Mesenteric fat pad (tissue), 1 donor: ENCODE data around the gene AFMID. TPM values are rescaled to one million over a fixed set of nuclear protein-coding genes. Genes with fewer than 3 reads are reported as not detected.
A peak's percentile ranks its signal among the peaks of the same experiment; 100 is the strongest.
"Not testable (repeated sequence)": the region's sequence is repeated elsewhere in the genome, so short reads cannot be mapped to it uniquely, and the experiment has no call there.

Source experiments
- DNase-seq: peaks from one replicate; pipeline ENCODE4 v3.0.0-alpha.2; 2020; ENCODE audit warnings: low spot score
- total RNA-seq: library from RNA; stranded (reverse); fragmentation: NEBNext Ultra II Directional; extraction: Animal tissue kit (Norgen Biotek cat#: 25700); gene quantifications from one replicate; pipeline ENCODE4 v1.2.1, GENCODE V29; 2021
- donor health status: DM: yes; HTN: yes; CAD: no.

Gene AFMID
- total RNA-seq, 1 donor from 2014 or later: 19.7 TPM

GRCh38 chr17:78154903-78155811 is 32.0 kb upstream of the AFMID start:
- no peak for DNase-seq

GRCh38 chr17:78159575-78160158 is 27.5 kb upstream of the AFMID start:
- no peak for DNase-seq

- no peak for DNase-seq
Observed at GRCh38 chr17:78163881-78164747, 23.0 kb upstream of the AFMID start.

- DNase-seq: no peak
Observed at GRCh38 chr17:78164748-78165607, 22.2 kb upstream of the AFMID start.

GRCh38 chr17:78166416-78166815 is 20.7 kb upstream of the AFMID start:
- no peak for DNase-seq

GRCh38 chr17:78168242-78168902 is 18.8 kb upstream of the AFMID start, which contains the start of gene SYNGR2:
Gene SYNGR2 (plus strand): TSS chr17:78168581. CDS start chr17:78168617, 36 bp downstream.
- DNase-seq: peak; percentile 96

- no peak for DNase-seq
Observed at GRCh38 chr17:78168903-78169793, 18.0 kb upstream of the AFMID start.

- DNase-seq: no peak
Observed at GRCh38 chr17:78170692-78171590, 16.2 kb upstream of the AFMID start.

GRCh38 chr17:78171591-78172248 is 15.4 kb upstream of the AFMID start:
- DNase-seq: not testable (repeated sequence)

- no peak for DNase-seq
Observed at GRCh38 chr17:78172249-78173051, 14.7 kb upstream of the AFMID start.

- no peak for DNase-seq
Observed at GRCh38 chr17:78173097-78173715, 14.0 kb upstream of the AFMID start.

GRCh38 chr17:78174346-78174869 is 12.8 kb upstream of the AFMID start:
- DNase-seq: peak; percentile 95

- no peak for DNase-seq
Observed at GRCh38 chr17:78174870-78175642, 12.1 kb upstream of the AFMID start.

GRCh38 chr17:78175643-78175981 is 11.6 kb upstream of the AFMID start:
- DNase-seq: no peak

GRCh38 chr17:78176548-78177025 is 10.6 kb upstream of the AFMID start:
- DNase-seq: peak; percentile 94
